Activated CD4-positive, alpha-beta T cell treated with anti-CD3 and anti-CD28 coated beads, Interleukin-2, amount 10 ng/mL, durations not matched to agents 24 days and 14 days (primary cell): ENCODE results near the gene NCS1. TPM values are rescaled to one million over a fixed set of nuclear protein-coding genes. Genes with fewer than 3 reads are reported as not detected.

Experiments
- DNase-seq: peaks from one replicate; pipeline ENCODE4 v3.0.0; 2022
- H3K27ac Mint-ChIP-seq: one replicate; pipeline ENCODE4 v1.8.0; 2022; ENCODE audit warnings: mild to moderate bottlenecking, mixed read lengths
- H3K27me3 Mint-ChIP-seq: one replicate; pipeline ENCODE4 v1.8.0; 2022; ENCODE audit warnings: mixed read lengths
- H3K36me3 Mint-ChIP-seq: one replicate; pipeline ENCODE4 v1.8.0; 2022; ENCODE audit warnings: low read depth, mild to moderate bottlenecking, mixed read lengths
- H3K4me1 Mint-ChIP-seq: one replicate; pipeline ENCODE4 v1.8.0; 2021; ENCODE audit warnings: mixed read lengths
- H3K4me3 Mint-ChIP-seq: one replicate; pipeline ENCODE4 v1.8.0; 2022; ENCODE audit warnings: mild to moderate bottlenecking, moderate library complexity, mixed read lengths
- H3K9me3 Mint-ChIP-seq: one replicate; pipeline ENCODE4 v1.8.0; 2021; ENCODE audit warnings: mixed read lengths
- intact Hi-C: fragments of 100-400 bp; cut with micrococcal nuclease; formaldehyde crosslinking; loops from one replicate; pipeline ENCODE4 v1.15.1; 2023
- total RNA-seq: library from RNA; stranded (reverse); gene quantifications from 2 replicates; pipeline ENCODE4 v1.2.3, GENCODE V29; 2022

Gene NCS1
- total RNA-seq, 1 donor from 2014 or later: 5.4 TPM

GRCh38 chr9:130211548-130212226, 39.5 kb downstream of the NCS1 start:
- H3K27ac Mint-ChIP-seq: no peak overlapping the region
- intact Hi-C loops: no loop called here
- H3K4me3 Mint-ChIP-seq: no peak overlapping the region
- DNase-seq: no peak
- no peaks in the 10 kb centered on the region for H3K4me1 Mint-ChIP-seq
- no peaks in the 10 kb centered on the region for H3K36me3 Mint-ChIP-seq
- no peaks in the 10 kb centered on the region for H3K9me3 Mint-ChIP-seq
- H3K27me3 Mint-ChIP-seq: peaks cover 1% of the 10 kb centered on the region

DNA sequence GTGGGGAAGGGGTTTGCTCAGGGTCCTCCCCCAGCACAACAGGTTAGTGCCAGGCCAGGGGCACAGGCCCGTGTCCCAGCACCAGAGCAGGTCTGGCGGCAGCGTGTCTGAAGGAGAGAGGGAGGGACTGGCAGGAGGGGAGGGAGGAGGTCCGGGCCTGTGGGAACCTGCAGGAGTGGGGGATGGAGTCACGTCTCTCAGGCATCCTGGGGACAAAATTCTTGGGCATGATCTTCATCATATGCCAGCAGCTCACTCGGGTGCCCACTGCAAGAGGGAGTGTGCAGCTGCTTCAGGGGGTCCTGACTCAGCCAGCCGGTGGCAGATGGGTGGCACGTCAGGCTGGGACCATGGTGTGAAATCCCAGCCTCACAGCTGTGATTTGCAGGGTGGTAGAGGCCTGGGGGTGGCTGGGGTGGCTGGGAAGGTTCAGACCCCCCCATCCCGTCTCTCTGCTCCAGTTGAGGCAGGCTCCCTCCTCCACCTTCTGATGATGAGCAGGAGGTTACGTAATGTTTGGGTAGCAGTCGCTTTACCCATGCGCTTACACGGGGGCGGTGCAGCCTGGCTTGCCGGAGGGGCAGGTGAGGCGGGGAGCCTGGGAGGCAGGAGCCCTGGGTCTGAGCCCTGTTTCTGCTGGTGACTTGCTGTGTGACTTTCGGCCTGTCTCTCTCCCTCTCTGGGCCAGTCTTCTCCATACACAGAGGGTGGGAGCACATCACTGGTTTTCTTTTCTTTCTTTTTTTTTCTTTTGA, 40.5 kb downstream of the NCS1 start:
- Mint-ChIP-seq H3K36me3 (no peaks in the 10 kb centered on the region), H3K9me3 (no peaks in the 10 kb centered on the region), H3K27me3 (peaks cover 1% of the 10 kb centered on the region), H3K4me3 (no peak overlapping the region), H3K4me1 (no peaks in the 10 kb centered on the region), H3K27ac (no peak overlapping the region)
- DNase-seq: no peak
- intact Hi-C loops: no loop called here

DNA sequence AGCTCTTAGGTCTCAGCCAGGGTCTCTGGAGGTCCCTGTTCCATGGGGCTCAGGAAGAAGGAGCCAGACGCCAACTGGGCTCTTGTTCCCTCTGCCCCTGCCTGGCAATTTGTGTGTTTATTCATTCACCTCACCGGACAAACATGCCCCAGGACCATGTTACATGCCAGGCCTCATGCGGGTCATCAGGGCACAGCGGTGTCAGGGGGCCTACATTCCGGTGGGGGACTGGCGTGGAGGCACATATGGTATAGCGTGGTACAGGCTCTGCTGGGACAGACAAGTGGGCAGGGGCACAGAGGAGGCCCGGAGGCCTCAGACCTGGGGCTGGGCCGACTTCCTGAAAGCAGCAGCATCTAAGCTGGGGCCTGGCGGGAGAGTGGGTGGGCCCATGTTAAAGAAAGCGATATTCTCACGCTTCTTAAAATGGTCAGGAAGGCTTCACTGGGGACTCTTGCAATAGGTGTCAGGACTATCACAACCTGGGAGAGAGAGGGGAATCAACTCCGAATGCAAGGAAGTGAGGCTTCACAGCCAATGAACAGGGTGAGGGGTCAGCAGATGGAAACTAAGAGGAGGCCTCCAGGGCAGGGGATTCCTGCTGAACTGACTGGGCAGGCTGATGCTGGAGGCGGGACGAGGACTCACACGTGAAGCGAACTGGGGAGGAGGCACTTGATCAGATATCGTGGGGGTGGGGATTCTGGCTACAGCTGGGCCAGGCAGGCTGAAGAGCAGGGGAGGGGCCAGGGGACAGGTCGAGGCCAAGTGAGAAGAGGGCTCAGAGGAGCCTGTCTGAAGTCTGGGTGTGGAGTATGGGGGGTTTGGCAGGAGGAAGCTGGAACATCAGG, 41.9 kb downstream of the NCS1 start:
- Mint-ChIP-seq H3K9me3 (no peaks in the 10 kb centered on the region), H3K4me3 (no peak overlapping the region), H3K27ac (no peak overlapping the region), H3K4me1 (no peaks in the 10 kb centered on the region), H3K27me3 (no peaks in the 10 kb centered on the region), H3K36me3 (no peaks in the 10 kb centered on the region)
- intact Hi-C loops: no loop called here
- no peak for DNase-seq

DNA sequence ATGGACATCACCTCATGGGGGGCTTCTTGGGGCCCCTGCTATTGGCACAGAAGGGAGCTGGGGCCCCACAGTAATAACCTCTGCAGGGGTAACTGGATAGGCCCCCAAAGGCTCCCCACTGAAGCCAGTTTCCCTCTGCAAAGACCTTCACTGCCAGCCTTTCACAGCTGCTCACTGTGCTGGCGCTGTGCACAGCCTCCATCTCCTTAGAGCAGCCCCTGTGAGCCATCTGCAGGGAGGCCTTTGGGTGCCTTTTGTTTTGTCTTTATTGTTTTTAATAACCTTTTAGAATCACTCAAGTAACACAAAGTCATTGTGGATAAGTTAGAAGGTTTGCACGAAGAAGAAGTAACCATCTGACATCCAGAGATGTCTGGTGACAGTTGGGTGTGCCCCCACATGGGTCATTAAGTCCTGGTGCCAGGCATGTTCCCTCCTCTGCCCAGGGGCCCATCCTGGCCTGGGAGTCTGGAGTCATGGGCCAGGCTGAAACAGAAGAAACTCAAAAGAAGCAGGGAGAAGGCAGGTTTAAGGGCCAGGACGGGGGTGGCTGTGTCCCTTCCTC, 42.7 kb downstream of the NCS1 start:
- Mint-ChIP-seq H3K9me3 (no peaks in the 10 kb centered on the region), H3K36me3 (no peaks in the 10 kb centered on the region), H3K27me3 (no peaks in the 10 kb centered on the region), H3K4me1 (no peaks in the 10 kb centered on the region), H3K27ac (no peak overlapping the region), H3K4me3 (no peak overlapping the region)
- intact Hi-C loops: no loop called here
- no peak for DNase-seq

DNA sequence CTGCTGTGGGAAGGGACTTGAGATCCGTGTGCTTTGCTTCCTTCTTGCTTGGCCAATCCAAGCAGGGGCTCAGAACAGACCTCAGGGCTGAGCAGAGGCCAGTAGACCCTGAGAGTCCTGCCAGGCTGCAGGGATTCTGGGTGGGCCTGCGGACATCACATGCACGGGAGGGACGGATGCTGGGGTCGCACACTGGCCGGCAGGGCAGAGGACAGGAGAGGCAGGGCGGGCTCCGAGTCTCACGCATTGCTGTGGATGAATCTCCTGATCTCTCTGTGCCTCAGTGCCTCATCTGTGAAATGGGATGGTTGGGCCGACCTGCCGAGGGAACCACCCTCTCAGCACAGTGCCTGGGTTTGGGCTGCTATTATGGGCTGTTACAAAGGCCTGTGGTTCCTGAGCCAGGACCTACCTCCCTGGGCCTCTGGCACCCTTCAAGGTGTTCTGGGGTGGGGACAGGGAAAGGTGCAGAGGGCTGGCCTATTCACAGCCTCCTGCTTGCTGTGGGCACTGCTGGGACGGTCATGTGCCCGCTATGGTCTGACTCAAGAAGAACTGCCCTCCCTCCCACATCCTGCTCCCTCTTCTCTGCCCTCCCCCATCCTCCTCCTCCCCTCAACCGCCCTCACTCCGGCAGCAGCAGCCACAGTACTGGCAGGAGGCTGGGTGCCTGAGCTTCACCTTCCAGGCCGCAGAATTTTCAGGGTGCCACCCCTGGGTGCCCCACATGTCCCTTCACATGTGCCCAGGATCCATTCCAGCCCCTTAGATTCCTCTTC, 43.3 kb downstream of the NCS1 start:
- no peaks in the 10 kb centered on the region for H3K4me1 Mint-ChIP-seq
- no peak overlapping the region for H3K27ac Mint-ChIP-seq
- intact Hi-C loops: no loop called here
- no peak for DNase-seq
- no peak overlapping the region for H3K4me3 Mint-ChIP-seq
- H3K27me3 Mint-ChIP-seq: no peaks in the 10 kb centered on the region
- H3K36me3 Mint-ChIP-seq: no peaks in the 10 kb centered on the region
- no peaks in the 10 kb centered on the region for H3K9me3 Mint-ChIP-seq

GRCh38 chr9:130217838-130218237, 45.6 kb downstream of the NCS1 start:
- no peaks in the 10 kb centered on the region for H3K36me3 Mint-ChIP-seq
- H3K4me3 Mint-ChIP-seq: no peak overlapping the region
- H3K27ac Mint-ChIP-seq: no peak overlapping the region
- H3K4me1 Mint-ChIP-seq: no peaks in the 10 kb centered on the region
- intact Hi-C loops: no loop called here
- H3K9me3 Mint-ChIP-seq: no peaks in the 10 kb centered on the region
- DNase-seq: no peak
- H3K27me3 Mint-ChIP-seq: no peaks in the 10 kb centered on the region

- H3K9me3 Mint-ChIP-seq: no peaks in the 10 kb centered on the region
- H3K27ac Mint-ChIP-seq: no peak overlapping the region
- H3K4me3 Mint-ChIP-seq: no peak overlapping the region
- no peaks in the 10 kb centered on the region for H3K36me3 Mint-ChIP-seq
- H3K4me1 Mint-ChIP-seq: no peaks in the 10 kb centered on the region
- intact Hi-C loops: no loop called here
- no peaks in the 10 kb centered on the region for H3K27me3 Mint-ChIP-seq
- no peak for DNase-seq
Observed at GRCh38 chr9:130219661-130220096, 47.5 kb downstream of the NCS1 start.

DNA sequence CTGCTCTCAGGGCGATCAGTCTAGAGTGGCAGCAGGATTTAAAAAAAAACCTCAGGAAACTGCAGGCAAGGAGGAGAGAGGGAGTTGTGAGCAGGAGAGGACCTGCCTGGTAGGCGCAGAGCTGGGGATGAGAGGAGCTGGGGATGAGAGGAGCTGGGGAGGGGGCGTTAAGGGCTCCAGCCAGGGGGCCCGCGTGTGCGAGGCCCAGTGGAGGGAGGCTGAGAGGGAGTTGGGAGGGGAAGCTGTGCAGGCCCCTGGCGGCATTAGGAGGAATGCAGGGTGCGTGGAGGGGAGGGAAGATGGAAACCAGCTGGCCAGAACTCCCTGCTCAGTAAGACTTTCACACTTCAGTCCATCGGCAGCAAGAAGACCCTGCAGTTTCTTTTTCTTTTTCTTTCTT, 48.1 kb downstream of the NCS1 start:
- Mint-ChIP-seq H3K36me3 (no peaks in the 10 kb centered on the region), H3K27me3 (no peaks in the 10 kb centered on the region), H3K4me3 (no peak overlapping the region), H3K4me1 (no peaks in the 10 kb centered on the region), H3K27ac (no peak overlapping the region), H3K9me3 (no peaks in the 10 kb centered on the region)
- intact Hi-C loops: no loop called here
- no peak for DNase-seq

GRCh38 chr9:130222833-130223232, 50.6 kb downstream of the NCS1 start:
- intact Hi-C loops: no loop called here
- no peaks in the 10 kb centered on the region for H3K36me3 Mint-ChIP-seq
- H3K4me3 Mint-ChIP-seq: no peak overlapping the region
- H3K4me1 Mint-ChIP-seq: no peaks in the 10 kb centered on the region
- H3K9me3 Mint-ChIP-seq: no peaks in the 10 kb centered on the region
- no peak for DNase-seq
- no peak overlapping the region for H3K27ac Mint-ChIP-seq
- H3K27me3 Mint-ChIP-seq: no peaks in the 10 kb centered on the region

GRCh38 chr9:130225071-130225470, 52.9 kb downstream of the NCS1 start:
- no peaks in the 10 kb centered on the region for H3K27me3 Mint-ChIP-seq
- H3K4me1 Mint-ChIP-seq: no peaks in the 10 kb centered on the region
- no peak overlapping the region for H3K27ac Mint-ChIP-seq
- no peak overlapping the region for H3K4me3 Mint-ChIP-seq
- intact Hi-C loops: no loop called here
- H3K9me3 Mint-ChIP-seq: no peaks in the 10 kb centered on the region
- H3K36me3 Mint-ChIP-seq: no peaks in the 10 kb centered on the region
- DNase-seq: no peak

GRCh38 chr9:130225586-130225985, 53.4 kb downstream of the NCS1 start:
- Mint-ChIP-seq H3K4me3 (no peak overlapping the region), H3K27me3 (no peaks in the 10 kb centered on the region), H3K9me3 (no peaks in the 10 kb centered on the region), H3K36me3 (no peaks in the 10 kb centered on the region), H3K27ac (no peak overlapping the region), H3K4me1 (no peaks in the 10 kb centered on the region)
- no peak for DNase-seq
- intact Hi-C loops: no loop called here

- intact Hi-C loops: no loop called here
- H3K36me3 Mint-ChIP-seq: no peaks in the 10 kb centered on the region
- no peak overlapping the region for H3K27ac Mint-ChIP-seq
- H3K27me3 Mint-ChIP-seq: no peaks in the 10 kb centered on the region
- H3K4me3 Mint-ChIP-seq: no peak overlapping the region
- no peaks in the 10 kb centered on the region for H3K4me1 Mint-ChIP-seq
- H3K9me3 Mint-ChIP-seq: no peaks in the 10 kb centered on the region
- no peak for DNase-seq
Observed at GRCh38 chr9:130226112-130226511, 53.9 kb downstream of the NCS1 start.

DNA sequence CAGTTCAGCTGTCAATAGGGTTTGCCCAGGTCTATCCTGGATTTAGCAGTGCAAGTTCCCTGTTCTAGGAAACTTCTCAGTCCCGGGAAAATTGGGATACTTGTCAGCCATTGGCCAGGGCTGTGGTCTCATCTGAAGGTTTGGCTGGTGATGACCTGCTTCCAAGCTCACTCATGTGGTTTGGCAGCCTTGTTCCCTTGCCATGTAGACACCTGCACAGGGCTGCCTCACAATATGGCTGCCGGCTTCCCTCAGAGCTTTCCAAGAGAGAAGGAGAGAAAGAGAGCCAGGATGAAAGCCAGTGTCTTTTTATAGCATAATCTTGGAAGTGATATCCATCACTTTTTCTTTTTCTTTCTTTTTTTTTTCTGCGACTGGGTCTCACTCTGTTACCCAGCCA, 55.6 kb downstream of the NCS1 start:
- no peaks in the 10 kb centered on the region for H3K4me1 Mint-ChIP-seq
- H3K4me3 Mint-ChIP-seq: no peak overlapping the region
- no peaks in the 10 kb centered on the region for H3K9me3 Mint-ChIP-seq
- H3K27me3 Mint-ChIP-seq: no peaks in the 10 kb centered on the region
- DNase-seq: no peak
- no peaks in the 10 kb centered on the region for H3K36me3 Mint-ChIP-seq
- intact Hi-C loops: no loop called here
- no peak overlapping the region for H3K27ac Mint-ChIP-seq
